DOHH2 (cell line): ENCODE results near the gene CHMP1B.

ENCODE experiments used
- EZH2phosphoT487 ChIP-seq: fragments of 200-600 bp; sonication (generic); IDR thresholded peaks from 2 replicates; pipeline ENCODE4 v1.6.1; 2017; ENCODE audit warnings: borderline replicate concordance, mild to moderate bottlenecking, antibody characterized with exemption, low read length, moderate library complexity, mixed read lengths
- TF ChIP-seq, protein P1 (sequence below): fragments of 200-600 bp; sonication (generic); IDR thresholded peaks from one replicate; pipeline ENCODE4 v1.5.1; 2014; ENCODE audit warnings: antibody characterized with exemption, mild to moderate bottlenecking, low read depth, low read length; ENCODE audit not compliant: poor library complexity, severe bottlenecking

DNA sequence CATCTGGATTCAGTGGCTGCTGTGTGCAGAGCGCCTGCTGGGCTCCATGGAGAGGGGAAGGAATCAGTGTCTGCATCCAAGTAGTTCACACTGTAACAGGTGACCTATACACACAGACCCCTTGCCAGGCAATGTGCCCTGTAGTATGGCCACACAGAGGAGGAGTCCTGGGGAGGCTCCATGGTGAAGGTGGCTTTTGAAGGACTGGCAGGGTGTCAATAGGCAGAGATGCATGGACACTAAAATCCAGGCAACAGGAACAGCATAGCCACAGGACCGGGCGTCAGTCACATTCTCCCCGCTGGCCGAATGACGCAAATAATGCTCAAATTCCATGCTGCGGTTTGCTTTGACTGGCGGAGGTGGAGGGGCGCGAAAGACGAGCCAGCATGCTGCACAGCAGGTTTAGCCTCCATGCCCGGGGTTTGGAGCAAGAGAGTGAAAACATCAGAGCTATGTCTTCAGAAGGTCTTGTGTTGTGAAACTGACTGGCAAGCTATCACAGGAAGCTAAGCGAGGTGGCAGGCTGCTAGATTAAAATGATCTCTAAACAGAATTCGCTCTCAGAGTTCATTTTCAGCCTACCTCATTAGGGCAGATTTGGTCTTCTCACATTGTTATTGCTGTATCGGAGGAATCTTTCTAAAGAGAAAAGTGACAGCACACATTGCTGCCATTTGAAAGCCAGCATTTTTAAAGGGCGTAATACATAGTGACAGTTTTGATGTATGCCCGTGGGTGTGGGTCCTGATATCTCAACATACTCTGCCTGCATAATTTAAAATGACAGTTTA lies 1.2 kb upstream of the CHMP1B start:
- TF ChIP-seq, protein P1, sequence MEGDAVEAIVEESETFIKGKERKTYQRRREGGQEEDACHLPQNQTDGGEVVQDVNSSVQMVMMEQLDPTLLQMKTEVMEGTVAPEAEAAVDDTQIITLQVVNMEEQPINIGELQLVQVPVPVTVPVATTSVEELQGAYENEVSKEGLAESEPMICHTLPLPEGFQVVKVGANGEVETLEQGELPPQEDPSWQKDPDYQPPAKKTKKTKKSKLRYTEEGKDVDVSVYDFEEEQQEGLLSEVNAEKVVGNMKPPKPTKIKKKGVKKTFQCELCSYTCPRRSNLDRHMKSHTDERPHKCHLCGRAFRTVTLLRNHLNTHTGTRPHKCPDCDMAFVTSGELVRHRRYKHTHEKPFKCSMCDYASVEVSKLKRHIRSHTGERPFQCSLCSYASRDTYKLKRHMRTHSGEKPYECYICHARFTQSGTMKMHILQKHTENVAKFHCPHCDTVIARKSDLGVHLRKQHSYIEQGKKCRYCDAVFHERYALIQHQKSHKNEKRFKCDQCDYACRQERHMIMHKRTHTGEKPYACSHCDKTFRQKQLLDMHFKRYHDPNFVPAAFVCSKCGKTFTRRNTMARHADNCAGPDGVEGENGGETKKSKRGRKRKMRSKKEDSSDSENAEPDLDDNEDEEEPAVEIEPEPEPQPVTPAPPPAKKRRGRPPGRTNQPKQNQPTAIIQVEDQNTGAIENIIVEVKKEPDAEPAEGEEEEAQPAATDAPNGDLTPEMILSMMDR, result no peak
- no peak for TF ChIP-seq EZH2phosphoT487
